HL-60/S4 treated with retinoic acid at 250 ng/mL for 4 days and 3 days (cell line): ENCODE measurements around the gene ENTHD1.
"Not testable (repeated sequence)": the region's sequence is repeated elsewhere in the genome, so short reads cannot be mapped to it uniquely, and the experiment has no call there.

ENCODE experiments used
- in situ Hi-C: fragments of 300-500 bp; cut with MboI; formaldehyde crosslinking; loops from 2 replicates; pipeline ENCODE4 v1.7.0; 2022; ENCODE audit warnings: low sequenced_read_pairs

The ENTHD1 gene

GRCh38 chr22:39735776-39736175, 157.8 kb downstream of the ENTHD1 start:
- in situ Hi-C loops: no loop called here

GRCh38 chr22:39734866-39735265, 158.7 kb downstream of the ENTHD1 start:
- in situ Hi-C loops: no loop called here

- in situ Hi-C loops: not testable (repeated sequence)
Observed at GRCh38 chr22:39734046-39734445, 159.5 kb downstream of the ENTHD1 start.

GRCh38 chr22:39733191-39733590, 160.4 kb downstream of the ENTHD1 start:
- in situ Hi-C loops: no loop called here

- in situ Hi-C loops: no loop called here
Observed at GRCh38 chr22:39732625-39733024, 160.9 kb downstream of the ENTHD1 start.

GRCh38 chr22:39731881-39732555, 161.5 kb downstream of the ENTHD1 start:
- in situ Hi-C loops: no loop called here

GRCh38 chr22:39731481-39731880, 162.1 kb downstream of the ENTHD1 start:
- in situ Hi-C loops: no loop called here

GRCh38 chr22:39729141-39729934, 164.2 kb downstream of the ENTHD1 start:
- in situ Hi-C loops: no loop called here

GRCh38 chr22:39728236-39728860, 165.2 kb downstream of the ENTHD1 start:
- in situ Hi-C loops: no loop called here

- in situ Hi-C loops: no loop called here
Observed at GRCh38 chr22:39727541-39727940, 166.0 kb downstream of the ENTHD1 start.

- in situ Hi-C loops: no loop called here
Observed at GRCh38 chr22:39725351-39726035, 168.1 kb downstream of the ENTHD1 start.

GRCh38 chr22:39724857-39725256, 168.7 kb downstream of the ENTHD1 start:
- in situ Hi-C loops: no loop called here

- in situ Hi-C loops: no loop called here
Observed at GRCh38 chr22:39724390-39724789, 169.2 kb downstream of the ENTHD1 start.

- in situ Hi-C loops: no loop called here
Observed at GRCh38 chr22:39723899-39724351, 169.6 kb downstream of the ENTHD1 start.

GRCh38 chr22:39723463-39723862, 170.1 kb downstream of the ENTHD1 start:
- in situ Hi-C loops: no loop called here

GRCh38 chr22:39722501-39722900, 171.1 kb downstream of the ENTHD1 start:
- in situ Hi-C loops: no loop called here

- in situ Hi-C loops: no loop called here
Observed at GRCh38 chr22:39722032-39722325, 171.6 kb downstream of the ENTHD1 start.

- in situ Hi-C loops: no loop called here
Observed at GRCh38 chr22:39721206-39722031, 172.1 kb downstream of the ENTHD1 start.

- in situ Hi-C loops: no loop called here
Observed at GRCh38 chr22:39719559-39720450, 173.8 kb downstream of the ENTHD1 start.
